Thoracic aorta (tissue), 2 donors: ENCODE data around the gene TRIM62. TPM values are rescaled to one million over a fixed set of nuclear protein-coding genes. Genes with fewer than 3 reads are reported as not detected.

Experiments
- ATAC-seq: fragments of 150-250 bp; one replicate; pipeline ENCODE4 v1.8.0; 2017; ENCODE audit warnings: low read depth; ENCODE audit not compliant: insufficient number of reproducible peaks, low FRiP score
- DNase-seq: peaks from one replicate; pipeline ENCODE4 v3.0.0-alpha.2; 2020; ENCODE audit warnings: low spot score
- H3K27ac ChIP-seq, 2 donors: fragments of 200-600 bp; sonication (generic); 1 replicate in 1 of 2; 2 replicates in 1 of 2; pipeline ENCODE4 v1.5.1; 2016; ENCODE audit warnings: mild to moderate bottlenecking in 2 of 2, moderate library complexity in 2 of 2
- H3K27me3 ChIP-seq: fragments of 200-600 bp; sonication (generic); replicated peaks from 2 replicates; pipeline ENCODE4 v1.6.0; 2016; ENCODE audit warnings: mild to moderate bottlenecking; ENCODE audit not compliant: insufficient read depth
- H3K36me3 ChIP-seq: fragments of 200-600 bp; sonication (generic); one replicate; pipeline ENCODE4 v1.5.1; 2016
- H3K4me1 ChIP-seq, 2 donors: fragments of 200-600 bp; sonication (generic); 1 replicate in 1 of 2; 2 replicates in 1 of 2; pipeline versions ENCODE4 v1.5.1 to v1.6.0; 2016; ENCODE audit warnings: low read depth in 2 of 2, mild to moderate bottlenecking in 1 of 2; ENCODE audit not compliant: control insufficient read depth in 1 of 2
- H3K4me3 ChIP-seq: fragments of 200-600 bp; sonication (generic); 2 replicates; pipeline ENCODE4 v1.5.1; 2016; ENCODE audit warnings: mild to moderate bottlenecking
- H3K9me3 ChIP-seq: fragments of 200-600 bp; sonication (generic); 2 replicates; pipeline ENCODE4 v1.5.1; 2016
- CTCF ChIP-seq: fragments of 200-600 bp; sonication (generic); IDR thresholded peaks from one replicate; pipeline ENCODE4 v1.5.1; 2019; ENCODE audit warnings: antibody characterized with exemption
- total RNA-seq, 2 donors: library from RNA; depleted of rRNA; stranded (reverse); fragments of >200 nt; gene quantifications; one replicate each; pipeline versions ENCODE4 v1.1.0 to v1.2.3, GENCODE V29; 2016

The TRIM62 gene
- total RNA-seq, 2 donors from 2014 or later: 13.0 to 14.0 TPM

- Histone ChIP-seq H3K36me3 (no peaks in the 10 kb centered on the region), H3K4me3 (no peak overlapping the region), H3K27me3 (no peaks in the 10 kb centered on the region), H3K4me1 (no peaks in the 10 kb centered on the region), H3K27ac (no peak overlapping the region), H3K9me3 (peaks cover 3% of the 10 kb centered on the region)
- no peak for TF ChIP-seq CTCF
- no peak for ATAC-seq
- DNase-seq: no peak
These were observed 40.5 kb upstream of the TRIM62 start for GRCh38 chr1:33222381-33222780.

GRCh38 chr1:33221385-33221758 lies 39.5 kb upstream of the TRIM62 start:
- no peak for TF ChIP-seq CTCF
- Histone ChIP-seq H3K4me1 (no peaks in the 10 kb centered on the region), H3K27me3 (no peaks in the 10 kb centered on the region), H3K9me3 (peaks cover 3% of the 10 kb centered on the region), H3K4me3 (no peak overlapping the region), H3K27ac (no peak overlapping the region), H3K36me3 (no peaks in the 10 kb centered on the region)
- no peak for DNase-seq
- ATAC-seq: no peak

- Histone ChIP-seq H3K9me3 (peaks cover 3% of the 10 kb centered on the region), H3K27ac (no peak overlapping the region), H3K4me1 (no peaks in the 10 kb centered on the region), H3K36me3 (no peaks in the 10 kb centered on the region), H3K27me3 (no peaks in the 10 kb centered on the region), H3K4me3 (no peak overlapping the region)
- no peak for DNase-seq
- TF ChIP-seq CTCF: no peak
- ATAC-seq: no peak
These were observed 39.0 kb upstream of the TRIM62 start for GRCh38 chr1:33220676-33221384.

GRCh38 chr1:33219886-33220661 lies 38.2 kb upstream of the TRIM62 start:
- Histone ChIP-seq H3K36me3 (no peaks in the 10 kb centered on the region), H3K4me3 (no peak overlapping the region), H3K9me3 (peaks cover 3% of the 10 kb centered on the region), H3K27me3 (no peaks in the 10 kb centered on the region), H3K27ac (no peak overlapping the region), H3K4me1 (no peaks in the 10 kb centered on the region)
- DNase-seq (no peak), ATAC-seq (no peak)
- TF ChIP-seq CTCF: no peak

GRCh38 chr1:33211972-33212371 lies 30.1 kb upstream of the TRIM62 start:
- H3K27me3 ChIP-seq: no peaks in the 10 kb centered on the region
- H3K4me1 ChIP-seq: no peaks in the 10 kb centered on the region
- no peak overlapping the region for H3K27ac ChIP-seq
- DNase-seq: no peak
- ATAC-seq: no peak
- no peak overlapping the region for H3K4me3 ChIP-seq
- no peak for TF ChIP-seq CTCF
- no peaks in the 10 kb centered on the region for H3K36me3 ChIP-seq
- no peaks in the 10 kb centered on the region for H3K9me3 ChIP-seq
